Erythroblast (primary cell): ENCODE data around the gene SLC38A8.

ENCODE experiments used
- GATA1 ChIP-seq: IDR thresholded peaks from 2 replicates; pipeline ENCODE4 v1.6.1; 2011; ENCODE audit warnings: low read depth, mild to moderate bottlenecking, control low read depth, low read length, moderate library complexity
- POLR2A ChIP-seq: IDR thresholded peaks from 2 replicates; pipeline ENCODE4 v1.6.1; 2011; ENCODE audit warnings: mild to moderate bottlenecking, low read length

- TF ChIP-seq POLR2A (no peak), GATA1 (no peak)
These were observed 69.5 kb downstream of the SLC38A8 start for GRCh38 chr16:83973077-83973476.
